SK-N-SH (cell line): Measurements from ENCODE around the gene DGCR6L.

ENCODE experiments used
- ELF1 ChIP-seq: IDR thresholded peaks from 2 replicates; pipeline ENCODE4 v1.4.0; 2012
- GATA2 ChIP-seq: sonication (generic); formaldehyde crosslinking; IDR thresholded peaks from 2 replicates; pipeline ENCODE4 v1.5.0; 2020; ENCODE audit warnings: mild to moderate bottlenecking, missing genetic modification reagents
- RAD21 ChIP-seq: IDR thresholded peaks from 2 replicates; pipeline ENCODE4 v1.6.1; 2012; ENCODE audit warnings: mild to moderate bottlenecking, low read length
- RXRA ChIP-seq: IDR thresholded peaks from 2 replicates; pipeline ENCODE4 v1.4.0; 2012; ENCODE audit warnings: low read depth, mild to moderate bottlenecking, borderline replicate concordance
- SMC3 ChIP-seq: IDR thresholded peaks from 2 replicates; pipeline ENCODE4 v1.6.1; 2012; ENCODE audit warnings: low read depth, low read length, improper control_type of control experiment
- TEAD4 ChIP-seq: IDR thresholded peaks from 2 replicates; pipeline ENCODE4 v1.4.0; 2012; ENCODE audit warnings: mild to moderate bottlenecking, borderline replicate concordance; ENCODE audit not compliant: insufficient read depth
- TF ChIP-seq, protein P1 (sequence below): IDR thresholded peaks from 2 replicates; pipeline ENCODE4 v1.4.0; 2012; ENCODE audit warnings: low read depth, borderline replicate concordance
- TF ChIP-seq, protein P2 (sequence below): fragments of 200-600 bp; sonication (generic); IDR thresholded peaks from 2 replicates; pipeline ENCODE4 v1.6.1; 2017; ENCODE audit warnings: antibody characterized with exemption, mild to moderate bottlenecking, moderate library complexity

DNA sequence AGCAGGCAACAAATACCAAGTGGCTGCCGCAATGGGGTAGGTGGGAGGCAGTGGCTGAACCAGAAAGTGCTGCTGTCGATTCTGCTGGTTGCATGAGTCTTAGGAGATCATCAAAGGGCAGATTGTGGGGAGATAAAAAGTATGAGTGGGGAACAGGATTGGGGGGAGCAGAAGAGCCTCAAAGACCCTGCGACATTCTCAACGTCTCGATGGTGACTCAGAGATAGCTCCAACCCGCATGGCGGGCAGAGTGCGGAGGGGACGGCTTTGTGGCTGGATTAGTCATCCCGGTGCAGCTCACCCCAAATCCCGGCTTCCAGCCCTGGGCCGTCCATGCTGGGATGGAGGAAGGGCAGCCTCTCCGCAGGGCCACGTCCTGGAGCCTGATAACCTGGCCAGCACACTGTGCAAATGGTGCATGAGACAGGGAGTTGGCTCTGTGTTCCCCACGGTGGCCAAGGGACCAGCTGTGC is 40.2 kb downstream of the DGCR6L start:
- no peak for TF ChIP-seq SMC3
- TF ChIP-seq, protein P1, sequence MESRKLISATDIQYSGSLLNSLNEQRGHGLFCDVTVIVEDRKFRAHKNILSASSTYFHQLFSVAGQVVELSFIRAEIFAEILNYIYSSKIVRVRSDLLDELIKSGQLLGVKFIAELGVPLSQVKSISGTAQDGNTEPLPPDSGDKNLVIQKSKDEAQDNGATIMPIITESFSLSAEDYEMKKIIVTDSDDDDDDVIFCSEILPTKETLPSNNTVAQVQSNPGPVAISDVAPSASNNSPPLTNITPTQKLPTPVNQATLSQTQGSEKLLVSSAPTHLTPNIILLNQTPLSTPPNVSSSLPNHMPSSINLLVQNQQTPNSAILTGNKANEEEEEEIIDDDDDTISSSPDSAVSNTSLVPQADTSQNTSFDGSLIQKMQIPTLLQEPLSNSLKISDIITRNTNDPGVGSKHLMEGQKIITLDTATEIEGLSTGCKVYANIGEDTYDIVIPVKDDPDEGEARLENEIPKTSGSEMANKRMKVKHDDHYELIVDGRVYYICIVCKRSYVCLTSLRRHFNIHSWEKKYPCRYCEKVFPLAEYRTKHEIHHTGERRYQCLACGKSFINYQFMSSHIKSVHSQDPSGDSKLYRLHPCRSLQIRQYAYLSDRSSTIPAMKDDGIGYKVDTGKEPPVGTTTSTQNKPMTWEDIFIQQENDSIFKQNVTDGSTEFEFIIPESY = no peak
- no peak for TF ChIP-seq GATA2
- TF ChIP-seq, protein P2, sequence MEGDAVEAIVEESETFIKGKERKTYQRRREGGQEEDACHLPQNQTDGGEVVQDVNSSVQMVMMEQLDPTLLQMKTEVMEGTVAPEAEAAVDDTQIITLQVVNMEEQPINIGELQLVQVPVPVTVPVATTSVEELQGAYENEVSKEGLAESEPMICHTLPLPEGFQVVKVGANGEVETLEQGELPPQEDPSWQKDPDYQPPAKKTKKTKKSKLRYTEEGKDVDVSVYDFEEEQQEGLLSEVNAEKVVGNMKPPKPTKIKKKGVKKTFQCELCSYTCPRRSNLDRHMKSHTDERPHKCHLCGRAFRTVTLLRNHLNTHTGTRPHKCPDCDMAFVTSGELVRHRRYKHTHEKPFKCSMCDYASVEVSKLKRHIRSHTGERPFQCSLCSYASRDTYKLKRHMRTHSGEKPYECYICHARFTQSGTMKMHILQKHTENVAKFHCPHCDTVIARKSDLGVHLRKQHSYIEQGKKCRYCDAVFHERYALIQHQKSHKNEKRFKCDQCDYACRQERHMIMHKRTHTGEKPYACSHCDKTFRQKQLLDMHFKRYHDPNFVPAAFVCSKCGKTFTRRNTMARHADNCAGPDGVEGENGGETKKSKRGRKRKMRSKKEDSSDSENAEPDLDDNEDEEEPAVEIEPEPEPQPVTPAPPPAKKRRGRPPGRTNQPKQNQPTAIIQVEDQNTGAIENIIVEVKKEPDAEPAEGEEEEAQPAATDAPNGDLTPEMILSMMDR = no peak
- TF ChIP-seq RXRA = no peak
- TF ChIP-seq ELF1 = no peak
- TF ChIP-seq RAD21 = no peak
- TF ChIP-seq TEAD4 = no peak
